ENCODE results near the gene ATXN7. TPM values are rescaled to one million over a fixed set of nuclear protein-coding genes. Genes with fewer than 3 reads are reported as not detected.

Gene ATXN7
- total and polyA plus RNA-seq, 7 donors = 2.4 to 27.2 (median 16.2) TPM

DNA sequence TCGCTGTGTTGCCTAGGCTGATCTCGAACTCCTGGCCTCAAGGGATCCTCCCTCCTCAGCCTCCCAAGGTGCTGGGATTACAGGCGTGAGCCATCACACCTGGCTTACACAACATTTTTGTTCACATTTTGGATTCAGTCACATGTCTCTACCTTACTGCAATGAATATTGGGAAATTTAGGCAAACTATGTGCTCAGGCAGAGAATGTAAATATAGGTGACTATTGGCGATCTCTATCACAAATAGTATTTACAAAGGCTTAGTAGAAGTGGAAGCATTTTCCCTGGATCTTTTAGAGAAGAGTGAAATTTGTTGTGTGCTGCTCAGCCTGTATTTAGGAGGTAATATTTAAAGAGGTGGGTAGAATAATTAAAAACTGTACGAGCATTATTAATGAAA lies 27.9 kb downstream of the ATXN7 start:
- intact Hi-C loops (cut with DNase I) = no loop called here
- Histone ChIP-seq H3K27me3 (ENCODE audit: insufficient read depth in 3 of 3, low read length in 2 of 3) (no peaks in the 10 kb centered on the region), H3K9me3 (no peaks in the 10 kb centered on the region), H3K4me3 (no peak overlapping the region), H3K4me1 (peaks cover 43% of the 10 kb centered on the region), H3K36me3 (ENCODE audit: insufficient read depth in 1 of 2, low read depth in 1 of 2) (peaks cover 0 to 13% of the 10 kb centered on the region in 2 donors), H3K27ac (no peak overlapping the region)
- WGBS, 3 donors = 98% methylated on average over 5 of the region's 5 CpGs
- ATAC-seq = no peak
- DNase-seq = no peak
- TF ChIP-seq, protein P1, sequence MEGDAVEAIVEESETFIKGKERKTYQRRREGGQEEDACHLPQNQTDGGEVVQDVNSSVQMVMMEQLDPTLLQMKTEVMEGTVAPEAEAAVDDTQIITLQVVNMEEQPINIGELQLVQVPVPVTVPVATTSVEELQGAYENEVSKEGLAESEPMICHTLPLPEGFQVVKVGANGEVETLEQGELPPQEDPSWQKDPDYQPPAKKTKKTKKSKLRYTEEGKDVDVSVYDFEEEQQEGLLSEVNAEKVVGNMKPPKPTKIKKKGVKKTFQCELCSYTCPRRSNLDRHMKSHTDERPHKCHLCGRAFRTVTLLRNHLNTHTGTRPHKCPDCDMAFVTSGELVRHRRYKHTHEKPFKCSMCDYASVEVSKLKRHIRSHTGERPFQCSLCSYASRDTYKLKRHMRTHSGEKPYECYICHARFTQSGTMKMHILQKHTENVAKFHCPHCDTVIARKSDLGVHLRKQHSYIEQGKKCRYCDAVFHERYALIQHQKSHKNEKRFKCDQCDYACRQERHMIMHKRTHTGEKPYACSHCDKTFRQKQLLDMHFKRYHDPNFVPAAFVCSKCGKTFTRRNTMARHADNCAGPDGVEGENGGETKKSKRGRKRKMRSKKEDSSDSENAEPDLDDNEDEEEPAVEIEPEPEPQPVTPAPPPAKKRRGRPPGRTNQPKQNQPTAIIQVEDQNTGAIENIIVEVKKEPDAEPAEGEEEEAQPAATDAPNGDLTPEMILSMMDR (IDR thresholded peaks at IDR 0.05) = no peak

DNA sequence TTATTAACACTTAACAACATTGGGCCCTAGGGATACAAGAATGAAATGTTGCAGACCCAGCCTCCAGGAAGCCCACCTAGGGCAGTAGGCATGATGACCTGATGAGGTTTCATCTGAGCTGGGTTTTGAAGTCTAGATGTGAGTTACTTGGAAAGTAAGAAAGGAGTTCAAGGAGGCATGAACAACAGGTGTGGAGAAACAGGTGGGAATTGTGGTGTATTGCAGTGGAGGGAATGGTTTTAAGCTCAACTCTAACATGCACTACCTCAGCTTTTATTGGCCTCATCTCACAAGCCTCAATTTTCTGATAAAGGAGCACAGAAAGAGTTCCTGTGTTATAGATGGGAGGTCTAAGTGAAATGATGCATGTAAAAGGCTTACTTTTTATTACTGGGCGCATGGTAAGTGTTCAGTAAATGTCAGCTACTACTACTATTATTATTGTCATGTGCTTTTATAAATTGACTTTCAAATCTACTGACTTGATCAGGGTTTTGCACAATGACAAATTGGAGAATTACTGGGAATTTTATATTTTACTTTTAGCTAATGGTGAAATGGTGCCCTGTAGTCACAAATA lies 29.2 kb downstream of the ATXN7 start:
- Histone ChIP-seq H3K36me3 (ENCODE audit: insufficient read depth in 1 of 2, low read depth in 1 of 2) (peaks cover 0 to 13% of the 10 kb centered on the region in 2 donors), H3K9me3 (no peaks in the 10 kb centered on the region), H3K4me3 (no peak overlapping the region), H3K27ac (no peak overlapping the region), H3K27me3 (ENCODE audit: insufficient read depth in 3 of 3, low read length in 2 of 3) (no peaks in the 10 kb centered on the region), H3K4me1 (peaks cover 37% of the 10 kb centered on the region)
- 94 to 99% (median 97%) methylated on average over 1 of the region's 1 CpG for WGBS, 3 donors
- no peak for ATAC-seq
- no peak for DNase-seq
- TF ChIP-seq, protein P1 (IDR thresholded peaks at IDR 0.05) = no peak
- intact Hi-C loops (cut with DNase I) = no loop called here

DNA sequence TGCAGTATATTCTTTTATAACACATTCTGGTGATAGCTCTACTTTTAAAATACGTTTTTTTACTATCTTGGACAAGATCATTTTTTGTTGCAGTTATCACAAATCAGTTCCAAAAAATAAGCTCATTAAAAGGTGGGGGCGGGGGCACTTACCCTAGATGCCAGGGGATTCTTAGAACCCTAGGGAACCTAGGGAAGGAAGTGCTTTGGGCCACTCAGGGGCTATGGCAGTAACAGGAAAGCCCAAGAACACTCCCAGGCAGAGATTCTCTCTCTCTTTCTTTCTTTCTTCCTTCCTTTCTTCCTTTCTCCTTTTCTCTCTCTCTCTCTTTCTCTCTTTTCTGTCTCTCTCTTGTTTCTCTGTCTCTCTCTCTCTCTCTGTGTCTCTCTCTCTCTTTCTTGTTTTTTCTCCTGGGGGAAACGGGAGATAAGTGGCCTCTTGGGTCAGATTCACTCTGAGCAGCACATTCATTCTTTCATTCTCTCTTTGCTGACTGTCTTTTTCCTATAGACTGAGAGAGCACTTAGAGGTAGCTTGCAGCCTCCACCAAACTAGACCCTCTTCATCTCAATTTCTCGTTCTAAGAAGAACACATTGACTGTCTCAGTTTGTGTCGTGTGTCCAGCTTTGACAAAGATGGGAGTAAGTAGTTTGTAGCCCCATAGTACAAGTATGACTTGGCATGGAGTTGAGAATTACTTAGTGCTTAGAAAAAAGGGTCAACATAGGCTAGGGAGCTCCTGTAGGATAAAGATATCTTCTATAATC lies 31.9 kb downstream of the ATXN7 start:
- intact Hi-C loops (cut with DNase I) = no loop called here
- TF ChIP-seq, protein P1 (IDR thresholded peaks at IDR 0.05) = no peak
- DNase-seq = no peak
- peaks cover 3 to 36% of the 10 kb centered on the region in 2 donors for H3K36me3 ChIP-seq (ENCODE audit: insufficient read depth in 1 of 2, low read depth in 1 of 2)
- H3K4me1 ChIP-seq = peaks cover 25% of the 10 kb centered on the region
- ATAC-seq = no peak
- WGBS, 3 donors = 65 to 73% (median 71%) methylated on average over 5 of the region's 5 CpGs
- no peaks in the 10 kb centered on the region for H3K9me3 ChIP-seq
- no peak overlapping the region for H3K27ac ChIP-seq
- H3K4me3 ChIP-seq = no peak overlapping the region
- H3K27me3 ChIP-seq (ENCODE audit: insufficient read depth in 3 of 3, low read length in 2 of 3) = no peaks in the 10 kb centered on the region

DNA sequence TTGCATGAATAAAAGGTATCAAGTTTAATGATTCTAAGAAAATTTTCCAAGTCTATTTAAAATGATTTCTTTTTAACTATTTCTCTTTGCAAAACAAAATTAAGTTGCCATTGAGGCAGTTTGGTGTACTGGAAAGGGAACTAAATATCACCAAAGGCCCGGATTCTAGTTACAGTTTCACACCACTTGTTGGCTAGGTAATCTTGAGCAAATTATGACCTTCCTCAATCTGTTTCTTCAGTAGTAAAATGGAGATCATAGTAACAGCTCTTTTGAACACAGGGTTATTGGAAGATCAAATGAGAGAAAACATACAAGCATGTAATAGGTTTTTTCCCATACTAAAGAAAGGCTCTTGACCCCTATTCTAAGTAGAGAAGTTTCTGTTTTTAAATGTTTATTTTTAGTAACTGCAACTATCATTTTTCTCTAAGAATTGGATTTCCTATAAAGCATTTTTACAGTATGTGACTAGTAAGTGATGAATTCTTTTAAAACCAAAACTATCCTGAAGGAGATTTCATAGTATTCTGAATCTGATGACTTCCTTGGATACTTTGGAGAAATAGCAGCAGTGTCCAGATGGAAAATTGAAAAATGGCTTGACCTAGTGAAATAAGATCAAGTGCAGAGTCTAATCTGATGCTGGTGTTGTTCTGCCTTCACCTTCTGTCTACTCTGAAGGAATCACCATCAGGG lies 32.8 kb downstream of the ATXN7 start:
- H3K27ac ChIP-seq = no peak overlapping the region
- H3K4me1 ChIP-seq = peaks cover 25% of the 10 kb centered on the region
- WGBS, 3 donors = 40 to 64% (median 45%) methylated on average over 1 of the region's 1 CpG
- no peaks in the 10 kb centered on the region for H3K27me3 ChIP-seq (ENCODE audit: insufficient read depth in 3 of 3, low read length in 2 of 3)
- H3K9me3 ChIP-seq = no peaks in the 10 kb centered on the region
- H3K36me3 ChIP-seq (ENCODE audit: insufficient read depth in 1 of 2, low read depth in 1 of 2) = peaks cover 3 to 34% of the 10 kb centered on the region in 2 donors
- intact Hi-C loops (cut with DNase I) = no loop called here
- ATAC-seq (no peak), DNase-seq (no peak)
- no peak overlapping the region for H3K4me3 ChIP-seq
- TF ChIP-seq, protein P1 (IDR thresholded peaks at IDR 0.05) = no peak

Data from psoas muscle (tissue), 8 donors.